ENCODE results near the gene CUL4A. TPM values are rescaled to one million over a fixed set of nuclear protein-coding genes. Genes with fewer than 3 reads are reported as not detected.
A peak's percentile ranks its signal among the peaks of the same experiment; 100 is the strongest.

The CUL4A gene
- total and polyA plus RNA-seq, 9 of the 15 experiments (the other 6 are each of a cell fraction or from before 2014, with no cell fraction given), result 21.1 to 92.0 (median 63.2) TPM

- peak; percentile 75 for TF ChIP-seq E2F8 (IDR thresholded peaks at IDR 0.05; ENCODE audit: low read depth, partially characterized antibody)
- peak; percentile 57; the same call in 1 of the 2 replicates for TF ChIP-seq XRCC5 (IDR thresholded peaks at IDR 0.05; ENCODE audit: low read depth, low read length)
- TF ChIP-seq TCF7 (IDR thresholded peaks at IDR 0.05; ENCODE audit: borderline replicate concordance), result 0 out of 2 replicates have a peak, but pooled peaks have one; percentile 35
- TF ChIP-seq PML (IDR thresholded peaks at IDR 0.05; ENCODE audit: low read length), result peak; percentile 49; the same call in 1 of the 2 replicates
- TF ChIP-seq CREB1 (IDR thresholded peaks at IDR 0.05), result peak; percentile 89
- peak; percentile 94 for TF ChIP-seq CREB1 (CRISPR knock-in tag; IDR thresholded peaks at IDR 0.05)
- TF ChIP-seq MEIS2 (IDR thresholded peaks at IDR 0.05; ENCODE audit: partially characterized antibody), result no peak
- TF ChIP-seq ATF6 (CRISPR knock-in tag; IDR thresholded peaks at IDR 0.05), result peak; percentile 42; the same call in 1 of the 2 replicates
- TF ChIP-seq NKRF (IDR thresholded peaks at IDR 0.05; ENCODE audit: borderline replicate concordance), result no peak
- TF ChIP-seq SUPT5H (IDR thresholded peaks at IDR 0.05), result peak; percentile 75
These were observed 735 bp upstream of the CUL4A start, which contains the start of gene PCID2 (continued) for GRCh38 chr13:113208421-113209335.

Data from K562 (cell line).